DMS 273 treated with DMSO at 0.1 percent for 48 hours (cell line): ENCODE results near the gene GDPGP1.
"Not testable (repeated sequence)": the region's sequence is repeated elsewhere in the genome, so short reads cannot be mapped to it uniquely, and the experiment has no call there.

Experiments
- DNase-seq: peaks from one replicate; lab custom pipeline; 2025; lab: John Stamatoyannopoulos, UW

GDPGP1 gene

GRCh38 chr15:90225504-90226234 is 8.3 kb upstream of the GDPGP1 start:
- DNase-seq: no peak

GRCh38 chr15:90227336-90227735 is 6.7 kb upstream of the GDPGP1 start:
- no peak for DNase-seq

DNA sequence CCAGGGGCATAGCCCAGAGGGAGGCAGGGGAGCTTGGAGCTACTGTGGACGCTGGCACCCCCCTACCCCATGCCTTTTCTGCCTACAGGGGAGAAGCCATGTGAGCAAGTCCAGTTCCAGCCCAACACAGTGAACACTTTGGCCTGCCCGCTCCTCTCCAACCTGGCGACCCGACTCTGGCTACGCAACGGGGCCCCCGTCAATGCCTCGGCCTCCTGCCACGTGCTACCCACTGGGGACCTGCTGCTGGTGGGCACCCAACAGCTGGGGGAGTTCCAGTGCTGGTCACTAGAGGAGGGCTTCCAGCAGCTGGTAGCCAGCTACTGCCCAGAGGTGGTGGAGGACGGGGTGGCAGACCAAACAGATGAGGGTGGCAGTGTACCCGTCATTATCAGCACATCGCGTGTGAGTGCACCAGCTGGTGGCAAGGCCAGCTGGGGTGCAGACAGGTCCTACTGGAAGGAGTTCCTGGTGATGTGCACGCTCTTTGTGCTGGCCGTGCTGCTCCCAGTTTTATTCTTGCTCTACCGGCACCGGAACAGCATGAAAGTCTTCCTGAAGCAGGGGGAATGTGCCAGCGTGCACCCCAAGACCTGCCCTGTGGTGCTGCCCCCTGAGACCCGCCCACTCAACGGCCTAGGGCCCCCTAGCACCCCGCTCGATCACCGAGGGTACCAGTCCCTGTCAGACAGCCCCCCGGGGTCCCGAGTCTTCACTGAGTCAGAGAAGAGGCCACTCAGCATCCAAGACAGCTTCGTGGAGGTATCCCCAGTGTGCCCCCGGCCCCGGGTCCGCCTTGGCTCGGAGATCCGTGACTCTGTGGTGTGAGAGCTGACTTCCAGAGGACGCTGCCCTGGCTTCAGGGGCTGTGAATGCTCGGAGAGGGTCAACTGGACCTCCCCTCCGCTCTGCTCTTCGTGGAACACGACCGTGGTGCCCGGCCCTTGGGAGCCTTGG is 5.9 kb upstream of the GDPGP1 start:
- no peak for DNase-seq

DNA sequence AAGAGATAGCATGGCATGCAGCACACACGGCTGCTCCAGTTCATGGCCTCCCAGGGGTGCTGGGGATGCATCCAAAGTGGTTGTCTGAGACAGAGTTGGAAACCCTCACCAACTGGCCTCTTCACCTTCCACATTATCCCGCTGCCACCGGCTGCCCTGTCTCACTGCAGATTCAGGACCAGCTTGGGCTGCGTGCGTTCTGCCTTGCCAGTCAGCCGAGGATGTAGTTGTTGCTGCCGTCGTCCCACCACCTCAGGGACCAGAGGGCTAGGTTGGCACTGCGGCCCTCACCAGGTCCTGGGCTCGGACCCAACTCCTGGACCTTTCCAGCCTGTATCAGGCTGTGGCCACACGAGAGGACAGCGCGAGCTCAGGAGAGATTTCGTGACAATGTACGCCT is 5.0 kb upstream of the GDPGP1 start:
- DNase-seq: no peak

GRCh38 chr15:90230071-90230494 is 3.9 kb upstream of the GDPGP1 start:
- no peak for DNase-seq

DNA sequence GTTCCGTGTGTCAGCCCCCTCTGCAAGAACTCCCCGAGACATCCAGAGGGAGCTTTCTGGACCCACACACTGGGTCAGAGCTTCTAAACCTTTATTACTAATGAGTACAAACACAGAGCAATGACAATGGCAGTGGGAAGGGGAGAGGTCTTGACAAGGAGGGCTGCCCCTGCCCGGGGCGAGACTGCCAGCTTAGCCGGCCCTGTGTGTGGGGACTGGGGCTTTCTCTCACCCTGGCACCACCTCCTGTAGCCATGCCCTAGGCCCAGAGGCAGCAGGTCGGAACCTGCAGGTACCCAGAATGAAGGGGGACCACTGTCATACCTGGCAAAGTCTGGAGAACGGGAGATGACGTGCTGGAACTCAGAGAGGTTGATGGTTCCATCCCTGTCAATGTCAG is 3.4 kb upstream of the GDPGP1 start:
- DNase-seq: no peak

GRCh38 chr15:90231028-90232017 is 2.7 kb upstream of the GDPGP1 start:
- DNase-seq: no peak

- no peak for DNase-seq
Measured at GRCh38 chr15:90232196-90232595, 1.8 kb upstream of the GDPGP1 start.

DNA sequence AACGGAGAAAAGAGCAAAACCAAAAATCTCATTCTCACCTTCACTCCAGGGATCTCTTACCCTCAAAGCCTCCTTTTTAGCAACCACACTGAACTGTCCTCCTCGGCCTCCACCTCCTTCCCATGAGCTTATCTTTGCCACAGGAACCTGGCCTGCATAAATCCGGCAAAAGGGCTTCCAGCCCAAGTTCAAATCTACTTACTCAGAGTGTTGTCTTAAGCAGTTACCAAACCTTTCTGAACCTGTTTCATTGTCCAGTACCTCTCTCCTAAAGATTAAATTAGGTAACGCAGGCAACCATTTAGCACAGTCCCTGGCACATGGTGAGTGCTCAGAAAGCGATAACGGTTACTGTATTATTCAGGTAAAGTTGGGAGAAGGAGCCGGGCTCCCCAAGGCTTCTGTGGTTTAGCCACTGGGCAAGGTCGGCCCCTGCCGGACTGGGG is 1.0 kb upstream of the GDPGP1 start:
- DNase-seq: no peak

DNA sequence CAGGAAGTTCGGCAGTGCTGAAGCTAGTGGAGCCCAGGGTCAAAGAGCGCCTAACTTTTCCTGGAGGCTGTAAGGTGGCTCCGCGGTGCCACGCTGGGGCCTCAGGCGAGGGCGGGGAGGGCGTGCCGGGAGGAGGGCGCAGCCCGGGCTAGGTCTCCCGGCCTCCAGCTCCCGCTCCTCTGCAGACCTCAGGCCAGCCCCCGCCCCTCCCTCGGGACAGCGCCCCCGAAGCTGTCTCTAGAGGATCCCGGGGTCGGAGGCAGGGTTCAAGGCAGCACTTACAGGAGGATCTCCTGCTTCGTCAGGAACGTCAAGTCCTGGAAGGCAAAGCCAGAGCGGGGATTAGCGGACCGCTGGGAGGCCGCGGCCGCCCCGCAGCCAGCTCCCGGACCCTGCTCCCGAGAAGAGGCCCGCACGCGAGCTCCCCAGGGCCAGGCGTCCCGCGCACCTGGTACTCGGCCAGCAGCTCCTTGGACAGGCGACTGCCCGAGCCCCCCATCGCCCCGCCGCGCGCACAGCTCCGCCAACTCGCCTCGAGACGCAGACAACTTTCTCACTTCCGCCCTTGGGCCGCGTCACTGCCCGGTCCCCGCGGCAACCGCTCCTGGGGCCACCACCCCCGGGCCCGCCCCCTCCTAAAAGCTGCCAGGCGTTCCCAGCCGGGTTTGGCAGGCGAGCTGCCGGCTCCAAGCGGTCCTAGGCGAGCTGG is 468 bp upstream of the GDPGP1 start, which contains the start of gene CIB1:
CIB1 (minus strand) TSS at position 555 of the 709 bp plus-strand sequence; CDS start at position 499, 56 bp downstream.
- DNase-seq: peak; percentile 60

DNA sequence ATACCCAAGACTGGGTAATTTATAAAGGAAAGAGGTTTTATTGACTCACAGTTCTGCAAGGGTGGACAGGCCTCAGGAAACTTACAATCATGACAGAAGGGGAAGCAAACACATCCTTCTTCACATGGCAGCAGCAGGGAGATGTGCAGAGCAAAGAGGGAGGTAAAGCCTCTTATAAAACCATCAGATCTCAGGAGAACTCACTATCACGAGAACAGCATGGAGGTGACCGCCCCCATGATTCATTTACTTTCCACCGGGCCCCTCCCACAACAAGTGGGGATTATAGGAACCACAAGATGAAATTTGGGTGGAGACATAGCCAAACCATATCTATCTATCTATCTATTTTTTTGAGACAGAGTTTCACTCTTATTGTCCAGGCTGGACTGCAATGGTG is 5.4 kb downstream of the GDPGP1 start:
- DNase-seq: no peak

DNA sequence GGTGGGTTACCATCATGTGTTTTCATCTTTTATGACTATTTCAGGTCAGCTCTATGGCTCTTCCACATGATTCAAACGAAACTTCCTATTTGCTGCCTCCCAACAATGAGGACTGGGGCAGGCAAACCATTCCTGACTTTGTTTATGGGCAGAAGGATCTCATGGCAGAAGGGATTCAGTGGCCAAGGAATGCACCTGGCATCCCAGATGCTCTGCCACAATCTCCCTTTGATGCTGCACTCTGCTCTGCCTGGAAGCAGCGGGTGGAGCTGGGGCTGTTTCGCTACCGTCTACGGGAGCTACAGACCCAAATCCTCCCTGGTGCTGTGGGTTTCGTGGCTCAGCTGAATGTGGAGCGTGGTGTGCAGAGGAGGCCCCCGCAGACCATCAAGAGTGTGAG is 6.8 kb downstream of the GDPGP1 start:
- no peak for DNase-seq

- DNase-seq: no peak
Measured at GRCh38 chr15:90241343-90242192, 7.6 kb downstream of the GDPGP1 start.

- DNase-seq: no peak
Measured at GRCh38 chr15:90243943-90244639, 10.1 kb downstream of the GDPGP1 start.

DNA sequence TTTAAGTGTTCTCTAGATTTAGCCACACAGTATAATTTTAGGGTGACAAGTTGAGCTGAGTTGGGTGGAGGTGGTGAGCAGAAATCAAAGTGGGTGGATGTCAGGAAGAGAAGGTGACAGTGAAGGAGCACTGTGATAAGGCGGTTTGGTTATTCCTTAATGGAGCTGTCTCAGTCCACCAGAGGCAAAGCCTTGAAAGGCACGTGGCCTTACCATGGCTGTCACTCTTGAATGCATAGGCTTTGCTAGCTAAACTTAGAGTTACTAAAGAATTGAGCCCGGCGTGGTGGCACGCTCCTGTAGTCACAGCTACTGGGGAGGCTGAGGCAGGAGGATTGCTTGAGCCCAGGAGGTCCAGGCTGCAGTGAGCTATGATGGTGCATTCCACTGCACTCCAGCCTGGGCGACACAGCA is 14.8 kb downstream of the GDPGP1 start:
- DNase-seq: no peak

DNA sequence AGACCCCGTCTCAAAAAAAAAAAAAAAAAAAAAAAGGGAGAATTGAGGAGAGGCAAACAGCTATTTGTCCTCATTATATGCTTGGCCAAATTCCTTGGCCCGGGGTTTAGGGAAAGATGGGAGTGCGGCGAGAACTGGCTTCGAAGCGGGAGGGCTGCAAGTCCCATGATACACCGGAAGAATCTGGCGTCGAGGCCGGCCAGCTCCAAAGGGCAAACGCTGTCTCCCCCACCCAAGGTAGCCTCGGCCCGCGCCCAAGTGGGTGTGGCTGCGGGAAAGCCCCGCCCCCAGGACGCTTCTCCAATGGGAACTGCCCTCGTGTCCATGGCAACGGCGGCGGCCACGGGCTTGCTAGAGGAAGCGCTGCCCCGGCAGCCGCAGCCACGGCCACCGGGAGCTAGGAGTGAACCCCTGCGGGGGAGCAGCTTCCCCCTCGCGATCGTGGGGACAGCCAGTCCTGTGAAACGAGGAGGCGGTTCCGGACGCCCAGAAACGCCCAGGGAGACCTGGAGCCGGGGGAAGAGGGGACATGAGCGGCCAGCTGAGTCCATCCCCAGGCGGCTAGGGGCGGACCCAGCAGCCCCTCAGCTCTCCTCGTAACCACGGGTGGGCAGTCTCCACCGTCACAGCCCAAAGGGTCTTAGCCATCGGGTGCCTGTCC is 15.3 kb downstream of the GDPGP1 start, which contains the start of gene TTLL13:
TTLL13 (plus strand) TSS at position 354 of the 661 bp plus-strand sequence. CDS start 1,075 bp downstream, outside the sequence.
- DNase-seq: peak; percentile 12

DNA sequence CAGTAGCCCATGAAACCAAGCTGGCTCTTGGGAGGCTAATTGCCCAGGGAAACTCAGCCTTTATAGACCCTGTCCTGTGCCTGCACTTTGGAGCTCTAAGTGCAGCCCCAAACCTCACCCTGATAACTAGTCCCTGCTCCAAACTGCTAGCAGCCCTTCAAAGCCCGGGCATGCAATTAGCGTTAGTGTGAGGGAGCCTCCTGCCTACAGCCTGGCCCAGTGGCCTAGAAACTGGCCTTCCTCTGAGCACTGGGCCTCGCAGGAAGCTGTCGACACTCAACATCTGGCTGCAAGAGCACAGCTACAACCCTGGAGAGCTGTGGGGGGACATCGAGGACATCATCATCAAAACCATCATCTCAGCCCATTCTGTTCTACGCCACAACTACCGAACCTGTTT is 23.8 kb downstream of the GDPGP1 start:
- DNase-seq: no peak

DNA sequence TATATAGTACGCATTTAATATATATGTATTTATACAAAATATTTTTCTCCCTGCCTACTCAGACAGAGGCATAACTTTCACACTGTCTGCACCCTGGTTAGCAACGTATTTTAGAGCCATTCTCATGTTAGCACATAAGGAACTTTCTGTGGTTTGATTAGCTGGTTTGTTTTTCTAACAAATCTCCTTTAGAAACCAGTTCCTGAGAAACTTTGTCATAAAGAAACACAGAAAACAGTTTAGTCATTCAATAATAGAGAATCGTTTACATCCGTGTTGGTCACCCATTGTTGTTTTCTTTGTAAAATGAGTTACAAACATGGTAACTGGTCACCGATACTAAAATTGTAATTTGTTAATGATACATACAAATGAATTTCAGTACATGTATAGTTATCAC is 25.5 kb downstream of the GDPGP1 start:
- DNase-seq: no peak

DNA sequence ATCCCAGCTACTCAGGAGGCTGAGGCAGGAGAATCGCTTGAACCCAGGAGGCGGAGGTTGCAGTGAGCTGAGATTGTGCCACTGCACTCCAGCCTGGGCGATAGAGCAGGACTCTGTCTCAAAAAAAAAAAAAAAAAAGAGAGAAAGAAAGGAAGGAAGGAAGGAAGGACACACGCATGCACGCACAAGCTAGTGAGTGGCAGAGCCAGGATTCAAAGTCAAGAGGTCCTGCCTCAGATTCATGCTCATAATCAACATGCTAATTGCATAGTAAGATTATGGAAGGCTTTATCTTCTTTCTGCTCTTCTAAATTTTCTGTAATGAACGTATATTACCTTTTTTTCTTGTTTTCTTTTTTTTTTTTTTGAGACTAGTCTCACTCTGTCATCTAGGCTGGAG is 26.7 kb downstream of the GDPGP1 start:
- not testable (repeated sequence) for DNase-seq
